Osteocyte (in vitro differentiated cells): ENCODE data around the gene NCL. TPM values are rescaled to one million over a fixed set of nuclear protein-coding genes. Genes with fewer than 3 reads are reported as not detected.

Source experiments
- DNase-seq: peaks from one replicate; pipeline ENCODE4 v3.0.0; 2021; ENCODE audit warnings: mixed read lengths; ENCODE audit not compliant: unreplicated experiment; ENCODE audit errors: extremely low spot score
- H3K27ac Mint-ChIP-seq: one replicate; pipeline ENCODE4 v1.8.0; 2021; ENCODE audit warnings: mild to moderate bottlenecking, mixed read lengths; ENCODE audit not compliant: unreplicated experiment
- H3K27me3 Mint-ChIP-seq: one replicate; pipeline ENCODE4 v1.8.0; 2021; ENCODE audit warnings: mixed read lengths; ENCODE audit not compliant: unreplicated experiment
- H3K36me3 Mint-ChIP-seq: one replicate; pipeline ENCODE4 v1.8.0; 2021; ENCODE audit warnings: mixed read lengths; ENCODE audit not compliant: unreplicated experiment
- H3K4me1 Mint-ChIP-seq: one replicate; pipeline ENCODE4 v1.8.0; 2021; ENCODE audit warnings: mixed read lengths; ENCODE audit not compliant: unreplicated experiment
- H3K4me3 Mint-ChIP-seq: one replicate; pipeline ENCODE4 v1.8.0; 2021; ENCODE audit warnings: mild to moderate bottlenecking, moderate library complexity, mixed read lengths; ENCODE audit not compliant: unreplicated experiment
- H3K9me3 Mint-ChIP-seq: one replicate; pipeline ENCODE4 v1.8.0; 2021; ENCODE audit warnings: mixed read lengths; ENCODE audit not compliant: unreplicated experiment
- total RNA-seq: library from RNA; stranded (reverse); gene quantifications from 2 replicates; pipeline ENCODE4 v1.2.1, GENCODE V29; 2021
- TF ChIP-seq, protein P1 (sequence below): fragments of 200-600 bp; sonication (generic); IDR thresholded peaks from 2 replicates; pipeline ENCODE4 v1.5.0; 2021; ENCODE audit warnings: antibody characterized with exemption, mild to moderate bottlenecking, moderate library complexity

The NCL gene
- total RNA-seq, 1 donor from 2014 or later, result 421 TPM

DNA sequence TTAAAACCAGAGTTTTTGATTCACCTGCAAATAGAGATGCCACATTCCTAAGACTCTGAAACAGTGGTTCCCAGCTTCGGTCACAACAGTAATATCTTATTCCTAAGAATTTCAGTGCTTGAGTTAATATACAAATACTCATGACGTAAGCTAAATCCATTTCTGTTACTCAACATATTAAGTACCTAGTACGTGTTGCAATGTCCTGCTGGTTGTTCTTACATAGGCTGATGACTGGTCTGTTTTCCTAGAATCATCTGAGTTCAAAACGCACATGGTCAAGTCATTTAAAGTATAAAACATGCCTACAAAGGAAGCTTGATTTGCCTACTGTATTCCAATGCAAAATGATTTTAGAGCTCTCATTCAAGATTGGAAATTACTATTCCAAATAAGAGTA, 7.2 kb downstream of the NCL start:
- Mint-ChIP-seq H3K27me3 (no peaks in the 10 kb centered on the region), H3K36me3 (peaks cover 65% of the 10 kb centered on the region), H3K4me3 (no peak overlapping the region), H3K9me3 (no peaks in the 10 kb centered on the region), H3K27ac (no peak overlapping the region), H3K4me1 (peaks cover 1% of the 10 kb centered on the region)
- no peak for DNase-seq
- TF ChIP-seq, protein P1, sequence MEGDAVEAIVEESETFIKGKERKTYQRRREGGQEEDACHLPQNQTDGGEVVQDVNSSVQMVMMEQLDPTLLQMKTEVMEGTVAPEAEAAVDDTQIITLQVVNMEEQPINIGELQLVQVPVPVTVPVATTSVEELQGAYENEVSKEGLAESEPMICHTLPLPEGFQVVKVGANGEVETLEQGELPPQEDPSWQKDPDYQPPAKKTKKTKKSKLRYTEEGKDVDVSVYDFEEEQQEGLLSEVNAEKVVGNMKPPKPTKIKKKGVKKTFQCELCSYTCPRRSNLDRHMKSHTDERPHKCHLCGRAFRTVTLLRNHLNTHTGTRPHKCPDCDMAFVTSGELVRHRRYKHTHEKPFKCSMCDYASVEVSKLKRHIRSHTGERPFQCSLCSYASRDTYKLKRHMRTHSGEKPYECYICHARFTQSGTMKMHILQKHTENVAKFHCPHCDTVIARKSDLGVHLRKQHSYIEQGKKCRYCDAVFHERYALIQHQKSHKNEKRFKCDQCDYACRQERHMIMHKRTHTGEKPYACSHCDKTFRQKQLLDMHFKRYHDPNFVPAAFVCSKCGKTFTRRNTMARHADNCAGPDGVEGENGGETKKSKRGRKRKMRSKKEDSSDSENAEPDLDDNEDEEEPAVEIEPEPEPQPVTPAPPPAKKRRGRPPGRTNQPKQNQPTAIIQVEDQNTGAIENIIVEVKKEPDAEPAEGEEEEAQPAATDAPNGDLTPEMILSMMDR, result no peak

DNA sequence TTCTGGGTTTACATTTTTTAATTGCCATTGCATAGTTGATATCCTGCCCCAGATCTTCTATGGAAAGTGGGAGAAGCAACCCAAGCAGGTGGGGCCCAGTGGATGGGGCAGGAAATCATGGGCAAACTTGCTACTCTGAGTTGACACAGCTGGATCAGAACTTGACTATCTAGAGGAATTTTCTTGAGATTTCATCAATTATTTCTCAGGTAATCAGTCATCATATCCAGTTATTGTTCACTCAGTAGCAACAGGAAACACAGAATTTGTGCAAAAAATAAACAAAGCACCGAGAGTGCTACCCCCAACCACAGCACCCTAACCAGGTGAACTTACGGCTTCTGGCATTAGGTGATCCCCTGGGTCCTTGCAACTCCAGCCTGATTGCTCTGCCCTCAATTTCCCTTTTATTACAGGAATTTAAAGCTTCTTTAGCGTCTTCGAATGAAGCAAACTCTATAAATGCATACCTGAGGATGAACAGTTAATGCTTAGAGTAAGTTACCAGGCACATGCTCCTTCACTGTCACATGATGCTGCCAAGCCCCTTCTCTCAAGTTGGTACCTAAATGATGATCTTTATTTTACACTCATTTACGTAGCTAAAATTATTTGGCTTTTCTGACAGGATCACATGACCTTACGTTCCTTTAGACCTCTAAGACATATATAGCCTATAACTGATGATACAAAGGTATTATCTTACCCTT, 7.8 kb downstream of the NCL start:
- H3K27ac Mint-ChIP-seq, result no peak overlapping the region
- H3K36me3 Mint-ChIP-seq, result peaks cover 60% of the 10 kb centered on the region
- no peaks in the 10 kb centered on the region for H3K27me3 Mint-ChIP-seq
- TF ChIP-seq, protein P1, result no peak
- no peak overlapping the region for H3K4me3 Mint-ChIP-seq
- no peaks in the 10 kb centered on the region for H3K4me1 Mint-ChIP-seq
- H3K9me3 Mint-ChIP-seq, result no peaks in the 10 kb centered on the region
- no peak for DNase-seq

DNA sequence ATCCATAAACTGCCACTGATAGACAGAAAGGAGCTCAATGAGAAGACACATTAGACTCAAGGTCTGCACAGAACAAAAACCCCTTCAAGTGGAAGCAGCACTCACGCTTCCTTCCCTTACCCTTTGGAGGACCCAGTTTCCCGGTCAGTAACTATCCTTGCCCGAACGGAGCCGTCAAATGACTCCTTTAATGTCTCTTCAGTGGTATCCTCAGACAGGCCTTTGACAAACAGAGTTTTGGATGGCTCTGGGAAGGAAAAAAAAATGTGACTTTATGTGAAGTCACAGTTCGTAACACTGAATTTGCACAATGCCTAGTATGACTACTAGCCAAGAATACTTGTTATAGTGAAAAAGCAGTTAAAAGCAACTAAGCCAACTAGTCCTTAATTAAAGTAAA, 8.4 kb downstream of the NCL start:
- Mint-ChIP-seq H3K9me3 (no peaks in the 10 kb centered on the region), H3K4me3 (no peak overlapping the region), H3K36me3 (peaks cover 57% of the 10 kb centered on the region), H3K4me1 (no peaks in the 10 kb centered on the region), H3K27me3 (no peaks in the 10 kb centered on the region), H3K27ac (no peak overlapping the region)
- DNase-seq, result no peak
- TF ChIP-seq, protein P1, result no peak

DNA sequence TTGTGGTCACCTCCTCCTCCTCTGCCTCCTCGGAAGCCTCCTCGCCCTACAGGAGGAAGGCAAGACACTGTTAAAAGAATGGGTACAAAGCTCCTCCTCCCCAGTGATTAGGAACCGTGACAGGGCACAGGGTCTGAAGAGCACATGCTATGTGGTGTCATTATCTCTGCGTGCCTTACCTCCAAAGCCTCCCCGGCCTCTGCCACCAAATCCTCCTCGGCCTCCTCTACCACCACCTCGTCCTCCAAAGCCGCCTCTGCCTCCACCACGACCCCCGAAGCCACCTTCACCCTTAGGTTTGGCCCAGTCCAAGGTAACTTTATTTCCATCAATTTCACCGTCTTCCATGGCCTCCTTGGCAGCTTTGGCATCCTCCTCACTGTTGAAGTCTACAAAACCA, 9.1 kb downstream of the NCL start:
- TF ChIP-seq, protein P1, result no peak
- Mint-ChIP-seq H3K9me3 (no peaks in the 10 kb centered on the region), H3K4me1 (no peaks in the 10 kb centered on the region), H3K4me3 (no peak overlapping the region), H3K27me3 (no peaks in the 10 kb centered on the region), H3K27ac (no peak overlapping the region), H3K36me3 (peaks cover 50% of the 10 kb centered on the region)
- no peak for DNase-seq

DNA sequence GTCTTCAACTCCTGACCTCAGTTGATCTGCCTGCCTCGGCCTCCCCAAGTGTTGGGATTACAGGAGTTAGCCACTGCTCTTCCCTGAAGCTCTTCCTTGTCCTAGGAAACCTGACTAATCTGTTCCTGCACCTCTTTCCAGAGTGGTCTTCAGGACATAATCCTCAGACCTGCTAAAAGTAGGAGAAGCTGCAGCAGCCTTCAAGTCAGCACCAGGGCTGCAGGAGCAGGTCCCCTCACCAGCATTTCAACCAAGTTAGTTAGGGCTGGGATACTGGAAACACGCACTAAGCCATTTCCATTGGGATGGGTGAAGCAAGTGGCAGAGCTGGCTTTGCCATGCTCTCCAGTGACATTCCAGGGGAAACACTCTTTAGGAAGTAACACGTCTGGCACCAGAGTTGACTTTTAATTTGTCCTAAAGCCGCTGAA, 9.9 kb downstream of the NCL start:
- Mint-ChIP-seq H3K9me3 (no peaks in the 10 kb centered on the region), H3K36me3 (peaks cover 45% of the 10 kb centered on the region), H3K4me1 (no peaks in the 10 kb centered on the region), H3K27ac (peak overlapping the region; percentile 23), H3K27me3 (no peaks in the 10 kb centered on the region), H3K4me3 (no peak overlapping the region)
- TF ChIP-seq, protein P1, result no peak
- no peak for DNase-seq
